HG03066 (cell line): Measurements from ENCODE around the gene PROC.

ENCODE experiments used
- ATAC-seq: cut with Tn5 transposase; IDR thresholded peaks from one replicate; pipeline ENCODE4 v1.9.1; 2021; ENCODE audit warnings: low read depth; ENCODE audit not compliant: unreplicated experiment

PROC gene

DNA sequence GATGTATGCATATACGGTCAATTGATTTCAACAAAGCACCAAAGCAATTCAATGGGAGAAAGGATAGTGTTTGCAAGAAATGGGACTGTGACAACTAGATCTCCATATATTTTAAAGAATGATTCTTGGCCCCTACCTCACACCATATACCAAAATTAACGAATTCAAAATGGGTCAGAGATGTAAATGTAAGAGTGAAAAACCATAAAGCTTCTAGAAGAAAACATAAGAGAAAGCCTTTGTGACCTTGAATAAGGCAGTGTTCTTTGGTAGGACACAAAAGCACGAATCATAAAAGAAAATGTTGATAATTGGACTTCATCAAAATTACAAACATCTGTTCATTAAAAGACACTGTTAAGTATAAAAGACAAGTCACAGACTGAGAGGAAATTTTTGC, 5.0 kb upstream of the PROC start:
- no peak for ATAC-seq

DNA sequence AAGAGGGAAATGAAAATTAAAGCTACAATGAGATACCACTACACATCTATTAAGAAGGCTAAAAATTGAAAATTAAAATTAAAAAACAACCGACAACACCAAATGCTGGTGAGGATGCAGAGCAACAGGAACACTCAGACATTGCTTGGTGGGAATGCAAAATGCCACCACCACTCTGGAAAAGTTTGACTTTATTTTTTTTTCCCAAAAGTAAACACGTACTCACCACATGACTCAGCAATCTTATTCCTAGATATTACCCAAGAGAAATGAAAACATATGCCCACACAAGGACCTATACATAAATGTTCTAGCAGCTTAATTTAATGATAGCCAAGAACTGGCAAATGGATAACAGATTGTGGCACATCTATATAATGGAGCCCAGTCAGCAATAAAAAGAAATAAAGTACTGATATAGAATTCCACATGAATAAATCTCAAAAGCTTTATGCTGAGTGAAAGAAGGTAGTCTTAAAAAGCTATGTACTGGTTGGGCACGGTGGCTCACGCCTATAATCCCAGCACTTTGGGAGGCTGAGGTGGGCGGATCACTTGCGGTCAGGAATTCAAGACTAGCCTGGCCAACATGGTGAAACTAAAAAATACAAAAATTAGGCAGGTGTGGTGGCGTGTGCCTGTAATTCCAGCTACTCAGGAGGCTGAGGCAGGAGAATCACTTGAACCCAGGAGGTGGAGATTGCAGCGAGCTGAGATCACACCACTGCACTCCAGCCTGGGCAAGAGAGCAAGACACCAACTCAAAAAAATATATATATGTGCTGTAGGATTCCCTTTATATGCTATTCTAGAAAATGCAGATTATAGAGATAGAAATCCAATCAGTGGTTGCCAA, 4.2 kb upstream of the PROC start:
- no peak for ATAC-seq

GRCh38 chr2:127414638-127415592, 3.3 kb upstream of the PROC start:
- no peak for ATAC-seq

- peak; percentile 69 for ATAC-seq
These were observed 2.4 kb upstream of the PROC start for GRCh38 chr2:127415593-127416505.

- ATAC-seq: no peak
These were observed 1.7 kb upstream of the PROC start for GRCh38 chr2:127416506-127417001.

- no peak for ATAC-seq
These were observed 821 bp upstream of the PROC start for GRCh38 chr2:127417406-127417805.

- ATAC-seq: no peak
These were observed 844 bp downstream of the PROC start for GRCh38 chr2:127419112-127419430.

DNA sequence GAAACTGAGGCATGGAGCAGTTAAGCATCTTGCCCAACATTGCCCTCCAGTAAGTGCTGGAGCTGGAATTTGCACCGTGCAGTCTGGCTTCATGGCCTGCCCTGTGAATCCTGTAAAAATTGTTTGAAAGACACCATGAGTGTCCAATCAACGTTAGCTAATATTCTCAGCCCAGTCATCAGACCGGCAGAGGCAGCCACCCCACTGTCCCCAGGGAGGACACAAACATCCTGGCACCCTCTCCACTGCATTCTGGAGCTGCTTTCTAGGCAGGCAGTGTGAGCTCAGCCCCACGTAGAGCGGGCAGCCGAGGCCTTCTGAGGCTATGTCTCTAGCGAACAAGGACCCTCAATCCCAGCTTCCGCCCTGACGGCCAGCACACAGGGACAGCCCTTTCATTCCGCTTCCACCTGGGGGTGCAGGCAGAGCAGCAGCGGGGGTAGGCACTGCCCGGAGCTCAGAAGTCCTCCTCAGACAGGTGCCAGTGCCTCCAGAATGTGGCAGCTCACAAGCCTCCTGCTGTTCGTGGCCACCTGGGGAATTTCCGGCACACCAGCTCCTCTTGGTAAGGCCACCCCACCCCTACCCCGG, 1.3 kb downstream of the PROC start:
- ATAC-seq: no peak

DNA sequence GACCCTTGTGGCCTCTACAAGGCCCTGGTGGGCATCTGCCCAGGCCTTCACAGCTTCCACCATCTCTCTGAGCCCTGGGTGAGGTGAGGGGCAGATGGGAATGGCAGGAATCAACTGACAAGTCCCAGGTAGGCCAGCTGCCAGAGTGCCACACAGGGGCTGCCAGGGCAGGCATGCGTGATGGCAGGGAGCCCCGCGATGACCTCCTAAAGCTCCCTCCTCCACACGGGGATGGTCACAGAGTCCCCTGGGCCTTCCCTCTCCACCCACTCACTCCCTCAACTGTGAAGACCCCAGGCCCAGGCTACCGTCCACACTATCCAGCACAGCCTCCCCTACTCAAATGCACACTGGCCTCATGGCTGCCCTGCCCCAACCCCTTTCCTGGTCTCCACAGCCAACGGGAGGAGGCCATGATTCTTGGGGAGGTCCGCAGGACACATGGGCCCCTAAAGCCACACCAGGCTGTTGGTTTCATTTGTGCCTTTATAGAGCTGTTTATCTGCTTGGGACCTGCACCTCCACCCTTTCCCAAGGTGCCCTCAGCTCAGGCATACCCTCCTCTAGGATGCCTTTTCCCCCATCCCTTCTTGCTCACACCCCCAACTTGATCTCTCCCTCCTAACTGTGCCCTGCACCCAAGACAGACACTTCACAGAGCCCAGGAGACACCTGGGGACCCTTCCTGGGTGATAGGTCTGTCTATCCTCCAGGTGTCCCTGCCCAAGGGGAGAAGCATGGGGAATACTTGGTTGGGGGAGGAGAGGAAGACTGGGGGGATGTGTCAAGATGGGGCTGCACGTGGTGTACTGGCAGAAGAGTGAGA, 2.0 kb downstream of the PROC start:
- no peak for ATAC-seq

DNA sequence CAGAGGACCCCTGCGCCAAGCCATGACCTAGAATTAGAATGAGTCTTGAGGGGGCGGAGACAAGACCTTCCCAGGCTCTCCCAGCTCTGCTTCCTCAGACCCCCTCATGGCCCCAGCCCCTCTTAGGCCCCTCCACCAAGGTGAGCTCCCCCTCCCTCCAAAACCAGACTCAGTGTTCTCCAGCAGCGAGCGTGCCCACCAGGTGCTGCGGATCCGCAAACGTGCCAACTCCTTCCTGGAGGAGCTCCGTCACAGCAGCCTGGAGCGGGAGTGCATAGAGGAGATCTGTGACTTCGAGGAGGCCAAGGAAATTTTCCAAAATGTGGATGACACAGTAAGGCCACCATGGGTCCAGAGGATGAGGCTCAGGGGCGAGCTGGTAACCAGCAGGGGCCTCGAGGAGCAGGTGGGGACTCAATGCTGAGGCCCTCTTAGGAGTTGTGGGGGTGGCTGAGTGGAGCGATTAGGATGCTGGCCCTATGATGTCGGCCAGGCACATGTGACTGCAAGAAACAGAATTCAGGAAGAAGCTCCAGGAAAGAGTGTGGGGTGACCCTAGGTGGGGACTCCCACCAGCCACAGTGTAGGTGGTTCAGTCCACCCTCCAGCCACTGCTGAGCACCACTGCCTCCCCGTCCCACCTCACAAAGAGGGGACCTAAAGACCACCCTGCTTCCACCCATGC, 3.0 kb downstream of the PROC start:
- ATAC-seq: no peak

GRCh38 chr2:127421871-127422558, 3.8 kb downstream of the PROC start:
- no peak for ATAC-seq

DNA sequence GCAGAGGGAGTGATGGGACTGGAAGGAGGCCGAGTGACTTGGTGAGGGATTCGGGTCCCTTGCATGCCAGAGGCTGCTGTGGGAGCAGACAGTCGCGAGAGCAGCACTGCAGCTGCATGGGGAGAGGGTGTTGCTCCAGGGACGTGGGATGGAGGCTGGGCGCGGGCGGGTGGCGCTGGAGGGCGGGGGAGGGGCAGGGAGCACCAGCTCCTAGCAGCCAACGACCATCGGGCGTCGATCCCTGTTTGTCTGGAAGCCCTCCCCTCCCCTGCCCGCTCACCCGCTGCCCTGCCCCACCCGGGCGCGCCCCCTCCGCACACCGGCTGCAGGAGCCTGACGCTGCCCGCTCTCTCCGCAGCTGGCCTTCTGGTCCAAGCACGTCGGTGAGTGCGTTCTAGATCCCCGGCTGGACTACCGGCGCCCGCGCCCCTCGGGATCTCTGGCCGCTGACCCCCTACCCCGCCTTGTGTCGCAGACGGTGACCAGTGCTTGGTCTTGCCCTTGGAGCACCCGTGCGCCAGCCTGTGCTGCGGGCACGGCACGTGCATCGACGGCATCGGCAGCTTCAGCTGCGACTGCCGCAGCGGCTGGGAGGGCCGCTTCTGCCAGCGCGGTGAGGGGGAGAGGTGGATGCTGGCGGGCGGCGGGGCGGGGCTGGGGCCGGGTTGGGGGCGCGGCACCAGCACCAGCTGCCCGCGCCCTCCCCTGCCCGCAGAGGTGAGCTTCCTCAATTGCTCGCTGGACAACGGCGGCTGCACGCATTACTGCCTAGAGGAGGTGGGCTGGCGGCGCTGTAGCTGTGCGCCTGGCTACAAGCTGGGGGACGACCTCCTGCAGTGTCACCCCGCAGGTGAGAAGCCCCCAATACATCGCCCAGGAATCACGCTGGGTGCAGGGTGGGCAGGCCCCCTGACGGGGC, 4.6 kb downstream of the PROC start:
- no peak for ATAC-seq

DNA sequence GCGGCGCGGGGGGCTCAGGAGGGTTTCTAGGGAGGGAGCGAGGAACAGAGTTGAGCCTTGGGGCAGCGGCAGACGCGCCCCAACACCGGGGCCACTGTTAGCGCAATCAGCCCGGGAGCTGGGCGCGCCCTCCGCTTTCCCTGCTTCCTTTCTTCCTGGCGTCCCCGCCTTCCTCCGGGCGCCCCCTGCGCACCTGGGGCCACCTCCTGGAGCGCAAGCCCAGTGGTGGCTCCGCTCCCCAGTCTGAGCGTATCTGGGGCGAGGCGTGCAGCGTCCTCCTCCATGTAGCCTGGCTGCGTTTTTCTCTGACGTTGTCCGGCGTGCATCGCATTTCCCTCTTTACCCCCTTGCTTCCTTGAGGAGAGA, 5.2 kb downstream of the PROC start:
- ATAC-seq: no peak

DNA sequence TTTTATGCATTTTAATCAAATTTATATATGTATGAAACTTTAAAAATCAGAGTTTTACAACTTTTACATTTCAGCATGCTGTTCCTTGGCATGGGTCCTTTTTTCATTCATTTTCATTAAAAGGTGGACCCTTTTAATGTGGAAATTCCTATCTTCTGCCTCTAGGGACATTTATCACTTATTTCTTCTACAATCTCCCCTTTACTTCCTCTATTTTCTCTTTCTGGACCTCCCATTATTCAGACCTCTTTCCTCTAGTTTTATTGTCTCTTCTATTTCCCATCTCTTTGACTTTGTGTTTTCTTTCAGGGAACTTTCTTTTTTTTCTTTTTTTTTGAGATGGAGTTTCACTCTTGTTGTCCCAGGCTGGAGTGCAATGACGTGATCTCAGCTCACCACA, 5.7 kb downstream of the PROC start:
- ATAC-seq: no peak

- no peak for ATAC-seq
These were observed 6.6 kb downstream of the PROC start for GRCh38 chr2:127424598-127425520.
